AG09319 (cell line): ENCODE measurements around the gene ADAMTS17.

Experiments
- DNase-seq: peaks from one replicate; pipeline ENCODE4 v3.0.0-alpha.2; 2010; ENCODE audit warnings: low read depth; ENCODE audit errors: extremely low read depth
- CTCF ChIP-seq: IDR thresholded peaks from 2 replicates; pipeline ENCODE4 v1.5.1; 2011; ENCODE audit warnings: low read depth, mild to moderate bottlenecking, inconsistent platforms, low read length, moderate library complexity

The ADAMTS17 gene

GRCh38 chr15:100333236-100333635, 8.5 kb downstream of the ADAMTS17 start:
- no peak for DNase-seq
- no peak for TF ChIP-seq CTCF

GRCh38 chr15:100332721-100333120, 9.1 kb downstream of the ADAMTS17 start:
- no peak for TF ChIP-seq CTCF

GRCh38 chr15:100332231-100332630, 9.5 kb downstream of the ADAMTS17 start:
- no peak for DNase-seq

More at GRCh38 chr15:100332721-100333120, 9.1 kb downstream of the ADAMTS17 start:
- DNase-seq = no peak

GRCh38 chr15:100330629-100331215, 11.1 kb downstream of the ADAMTS17 start:
- no peak for TF ChIP-seq CTCF
- DNase-seq = no peak

More at GRCh38 chr15:100332231-100332630, 9.5 kb downstream of the ADAMTS17 start:
- no peak for TF ChIP-seq CTCF

DNA sequence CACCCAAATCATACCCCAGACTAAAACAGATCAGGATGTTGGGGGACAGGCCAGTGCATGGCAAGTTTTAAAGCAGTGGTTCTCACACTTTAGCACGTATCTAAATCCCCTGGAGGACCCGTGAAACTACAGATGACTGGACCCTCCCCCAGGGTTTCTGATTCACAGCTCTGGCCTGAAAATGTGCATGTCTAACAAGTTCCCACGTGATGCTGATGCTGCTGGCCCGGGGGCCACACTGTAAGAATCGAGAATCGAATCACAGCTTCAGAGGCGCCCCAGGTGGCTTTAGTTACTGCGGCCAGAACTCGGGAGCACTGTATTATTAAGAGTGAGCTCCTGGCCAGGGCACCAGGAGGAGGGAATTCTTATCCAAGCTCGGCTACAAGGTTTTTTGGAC, 11.6 kb downstream of the ADAMTS17 start:
- no peak for DNase-seq
- no peak for TF ChIP-seq CTCF

DNA sequence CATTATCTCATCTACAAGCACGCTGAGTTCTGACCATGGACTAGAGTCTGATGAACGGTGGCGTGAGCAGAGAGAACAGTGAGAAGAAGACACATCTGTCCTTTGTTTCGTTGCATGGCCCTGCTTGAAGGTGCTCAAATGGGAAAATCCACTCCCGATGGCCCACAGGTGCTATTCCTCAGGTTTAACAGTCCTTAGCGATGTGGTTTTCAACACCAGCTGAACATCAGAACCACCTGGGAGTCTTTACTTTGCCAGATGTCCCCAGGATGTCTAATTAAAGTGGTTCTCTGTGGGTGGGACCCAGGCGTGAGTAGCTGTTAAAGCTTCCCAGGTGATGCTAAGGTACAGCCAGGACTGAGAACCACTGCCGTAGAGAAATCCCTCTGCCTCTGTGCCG, 13.0 kb downstream of the ADAMTS17 start:
- TF ChIP-seq CTCF = no peak
- no peak for DNase-seq

GRCh38 chr15:100318880-100319279, 22.9 kb downstream of the ADAMTS17 start:
- DNase-seq = no peak
- no peak for TF ChIP-seq CTCF
